22Rv1 (cell line): Measurements from ENCODE around the gene RNF168.
"Not testable (repeated sequence)": the region's sequence is repeated elsewhere in the genome, so short reads cannot be mapped to it uniquely, and the experiment has no call there.

Source experiments
- H3K27ac ChIP-seq: fragments of 450-650 bp; 2 replicates; pipeline ENCODE4 v1.5.1; 2017
- ZFX ChIP-seq: fragments of 450-650 bp; IDR thresholded peaks from 2 replicates; pipeline ENCODE4 v1.6.1; 2017; ENCODE audit warnings: antibody characterized with exemption, borderline replicate concordance
- TF ChIP-seq, protein P1 (sequence below): fragments of 450-650 bp; IDR thresholded peaks from 2 replicates; pipeline ENCODE4 v1.5.1; 2017; ENCODE audit warnings: mild to moderate bottlenecking

The RNF168 gene

DNA sequence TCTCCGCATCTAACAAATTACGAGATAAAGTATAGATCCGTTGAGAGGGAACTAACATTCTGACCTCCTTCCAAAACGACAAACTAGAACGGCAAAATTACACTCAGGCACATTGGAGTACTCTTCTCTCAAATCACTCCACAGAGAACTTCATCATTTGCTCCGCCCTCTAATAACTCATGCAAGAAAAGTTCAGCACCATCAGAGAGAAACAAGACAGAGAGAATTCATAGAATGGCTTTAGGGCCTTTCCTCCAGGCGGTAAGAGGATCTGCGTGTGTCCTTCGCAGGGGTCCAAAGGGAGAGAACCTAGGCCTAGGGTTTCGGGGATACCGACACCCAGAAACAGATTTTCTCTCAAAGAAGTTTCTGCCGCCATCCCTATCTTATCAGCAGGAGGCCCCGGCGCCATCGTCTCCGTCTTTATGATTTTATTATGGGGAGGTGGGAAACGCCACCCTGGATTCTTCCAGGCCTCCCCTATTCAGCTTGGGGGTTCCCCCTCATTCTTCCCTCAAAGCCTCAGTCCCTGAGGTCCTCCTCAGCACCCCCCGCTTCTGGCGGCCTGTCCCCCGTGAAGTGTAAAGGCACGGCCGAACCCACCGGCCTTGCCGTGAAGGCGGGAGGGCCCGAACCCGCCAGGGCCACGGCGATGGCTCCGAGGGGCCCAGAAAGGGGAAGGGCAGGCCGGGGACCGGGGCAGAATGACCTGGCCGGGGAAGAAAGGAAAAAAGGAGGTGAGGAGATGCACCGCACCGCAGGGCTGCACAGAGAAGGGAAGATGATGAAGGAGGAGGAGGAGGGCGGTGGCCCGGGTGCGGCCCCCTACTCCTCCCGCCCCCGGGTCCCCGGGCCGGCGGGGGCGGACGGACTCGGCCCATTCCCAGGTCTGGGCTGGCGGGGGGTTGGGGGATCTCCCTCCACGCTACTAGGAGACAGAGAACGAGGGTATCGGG lies 72.1 kb downstream of the RNF168 start:
- no peak for TF ChIP-seq ZFX
- TF ChIP-seq, protein P1, sequence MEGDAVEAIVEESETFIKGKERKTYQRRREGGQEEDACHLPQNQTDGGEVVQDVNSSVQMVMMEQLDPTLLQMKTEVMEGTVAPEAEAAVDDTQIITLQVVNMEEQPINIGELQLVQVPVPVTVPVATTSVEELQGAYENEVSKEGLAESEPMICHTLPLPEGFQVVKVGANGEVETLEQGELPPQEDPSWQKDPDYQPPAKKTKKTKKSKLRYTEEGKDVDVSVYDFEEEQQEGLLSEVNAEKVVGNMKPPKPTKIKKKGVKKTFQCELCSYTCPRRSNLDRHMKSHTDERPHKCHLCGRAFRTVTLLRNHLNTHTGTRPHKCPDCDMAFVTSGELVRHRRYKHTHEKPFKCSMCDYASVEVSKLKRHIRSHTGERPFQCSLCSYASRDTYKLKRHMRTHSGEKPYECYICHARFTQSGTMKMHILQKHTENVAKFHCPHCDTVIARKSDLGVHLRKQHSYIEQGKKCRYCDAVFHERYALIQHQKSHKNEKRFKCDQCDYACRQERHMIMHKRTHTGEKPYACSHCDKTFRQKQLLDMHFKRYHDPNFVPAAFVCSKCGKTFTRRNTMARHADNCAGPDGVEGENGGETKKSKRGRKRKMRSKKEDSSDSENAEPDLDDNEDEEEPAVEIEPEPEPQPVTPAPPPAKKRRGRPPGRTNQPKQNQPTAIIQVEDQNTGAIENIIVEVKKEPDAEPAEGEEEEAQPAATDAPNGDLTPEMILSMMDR = no peak
- peak overlapping the region; percentile 93 for H3K27ac ChIP-seq

DNA sequence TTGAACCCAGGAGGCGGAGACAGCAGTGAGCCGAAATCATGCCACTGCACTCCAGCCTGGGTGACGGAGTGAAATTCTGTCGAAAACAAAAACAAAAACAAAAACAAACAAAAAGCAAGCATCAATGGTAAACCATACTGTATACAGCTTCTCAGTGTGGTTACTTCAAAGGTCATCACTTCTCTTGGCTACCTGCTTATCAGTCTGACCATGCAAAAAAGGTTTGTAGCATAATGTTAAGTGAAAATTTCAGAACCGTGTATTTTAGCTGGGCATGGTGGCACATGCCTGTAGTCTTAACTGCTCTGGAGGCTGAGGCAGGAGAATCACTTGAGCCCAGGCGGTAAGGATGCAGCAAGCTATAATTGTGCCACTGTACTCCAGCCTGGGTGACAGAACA lies 75.5 kb downstream of the RNF168 start:
- H3K27ac ChIP-seq = no peak overlapping the region
- no peak for TF ChIP-seq ZFX
- TF ChIP-seq, protein P1 = no peak

DNA sequence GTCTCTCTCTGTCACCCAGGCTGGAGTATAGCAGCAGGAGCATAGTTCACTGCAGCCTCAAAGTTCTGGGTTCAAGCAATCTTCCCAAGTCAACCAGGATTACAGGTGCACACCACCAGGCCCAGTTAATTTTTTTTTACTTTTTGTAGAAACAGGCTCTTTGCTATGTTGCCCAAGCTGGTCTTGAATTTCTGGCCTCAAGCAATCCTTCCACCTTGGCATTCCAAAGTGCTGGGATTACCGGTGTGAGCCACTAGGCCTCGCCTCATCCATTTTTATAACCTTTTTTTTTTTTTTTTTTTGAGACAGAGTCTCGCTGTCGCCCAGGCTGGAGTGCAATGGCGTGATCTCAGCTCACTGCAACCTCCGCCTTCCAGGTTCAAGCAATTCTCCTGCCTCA lies 79.1 kb downstream of the RNF168 start:
- not testable (repeated sequence) for H3K27ac ChIP-seq

DNA sequence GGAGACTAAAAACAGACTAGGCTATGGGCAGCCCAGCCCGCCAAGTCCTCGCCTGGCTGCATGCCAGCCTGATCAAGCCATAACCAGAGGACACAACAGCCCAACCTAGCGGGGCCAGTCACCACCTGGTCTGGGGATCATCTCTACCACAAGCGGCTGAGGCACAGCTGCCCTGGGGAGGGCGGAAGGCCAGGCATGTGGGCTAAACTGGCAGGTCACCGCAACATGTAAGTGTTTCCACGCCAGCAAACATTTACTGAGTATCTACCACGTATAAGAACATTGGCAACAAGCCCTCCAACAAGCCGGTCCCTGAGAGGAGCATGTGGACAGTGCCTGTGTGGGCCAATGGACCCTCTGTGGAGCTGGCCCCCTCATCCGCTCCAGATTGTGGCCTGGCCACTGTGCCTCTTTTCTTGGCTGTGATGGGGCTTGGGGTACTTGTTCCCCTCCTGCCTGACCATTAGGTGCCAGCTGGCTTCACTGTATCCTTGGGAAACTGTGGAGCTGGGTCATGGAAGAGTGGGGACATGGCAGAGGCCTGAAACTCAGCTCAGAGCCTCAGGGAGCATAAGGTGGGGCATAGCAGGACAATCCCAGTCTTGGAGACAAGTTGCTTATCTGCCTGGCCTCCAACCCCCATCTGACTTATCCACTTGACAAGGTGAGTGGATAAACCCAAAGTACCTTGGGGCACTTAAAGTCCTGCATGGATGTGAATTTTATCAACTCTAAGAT lies 80.4 kb downstream of the RNF168 start:
- H3K27ac ChIP-seq = 0 out of 2 replicates have a peak overlapping the region, but pooled peaks have one; percentile 5
- TF ChIP-seq, protein P1 = no peak
- TF ChIP-seq ZFX = no peak

DNA sequence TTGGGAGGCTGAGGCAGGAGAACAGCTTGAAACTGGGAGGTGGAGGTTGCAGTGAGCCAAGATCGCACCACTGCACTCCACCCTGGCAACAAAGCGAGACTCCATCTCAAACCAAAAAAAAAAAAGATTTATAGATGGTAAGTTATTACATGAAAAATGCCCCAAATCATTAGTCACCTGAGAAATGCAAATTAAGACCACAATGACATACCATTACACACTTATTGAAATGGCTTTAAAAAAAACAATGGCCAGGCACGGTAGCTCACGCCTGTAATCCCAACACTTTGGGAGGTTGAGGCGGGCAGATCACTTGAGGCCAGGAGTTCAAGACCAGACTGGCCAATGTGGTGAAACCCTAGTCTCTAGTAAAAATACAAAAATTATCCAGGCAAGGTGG lies 81.9 kb downstream of the RNF168 start:
- not testable (repeated sequence) for H3K27ac ChIP-seq

DNA sequence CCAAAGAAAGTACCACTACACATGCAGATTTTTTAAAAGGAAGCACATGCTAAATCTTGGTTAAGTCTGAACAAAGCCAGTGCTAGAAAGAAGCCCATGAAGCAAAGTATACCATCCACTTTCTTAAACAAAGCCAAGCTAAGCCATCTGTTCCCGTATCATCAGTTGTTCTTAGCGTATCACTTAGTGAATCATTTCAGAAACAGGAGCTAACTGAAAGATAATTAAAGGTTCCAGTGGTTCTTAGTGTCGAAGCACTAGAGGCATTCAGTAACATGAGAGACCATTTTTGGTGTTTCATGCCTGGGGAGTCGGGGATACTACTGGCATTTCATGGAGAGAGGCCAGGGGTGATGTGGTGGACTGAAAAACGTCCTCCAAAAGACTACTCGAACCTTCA lies 84.2 kb downstream of the RNF168 start:
- no peak for TF ChIP-seq ZFX
- TF ChIP-seq, protein P1 = no peak
- no peak overlapping the region for H3K27ac ChIP-seq
